ENCODE measurements around the gene RBM26.

RBM26 gene

DNA sequence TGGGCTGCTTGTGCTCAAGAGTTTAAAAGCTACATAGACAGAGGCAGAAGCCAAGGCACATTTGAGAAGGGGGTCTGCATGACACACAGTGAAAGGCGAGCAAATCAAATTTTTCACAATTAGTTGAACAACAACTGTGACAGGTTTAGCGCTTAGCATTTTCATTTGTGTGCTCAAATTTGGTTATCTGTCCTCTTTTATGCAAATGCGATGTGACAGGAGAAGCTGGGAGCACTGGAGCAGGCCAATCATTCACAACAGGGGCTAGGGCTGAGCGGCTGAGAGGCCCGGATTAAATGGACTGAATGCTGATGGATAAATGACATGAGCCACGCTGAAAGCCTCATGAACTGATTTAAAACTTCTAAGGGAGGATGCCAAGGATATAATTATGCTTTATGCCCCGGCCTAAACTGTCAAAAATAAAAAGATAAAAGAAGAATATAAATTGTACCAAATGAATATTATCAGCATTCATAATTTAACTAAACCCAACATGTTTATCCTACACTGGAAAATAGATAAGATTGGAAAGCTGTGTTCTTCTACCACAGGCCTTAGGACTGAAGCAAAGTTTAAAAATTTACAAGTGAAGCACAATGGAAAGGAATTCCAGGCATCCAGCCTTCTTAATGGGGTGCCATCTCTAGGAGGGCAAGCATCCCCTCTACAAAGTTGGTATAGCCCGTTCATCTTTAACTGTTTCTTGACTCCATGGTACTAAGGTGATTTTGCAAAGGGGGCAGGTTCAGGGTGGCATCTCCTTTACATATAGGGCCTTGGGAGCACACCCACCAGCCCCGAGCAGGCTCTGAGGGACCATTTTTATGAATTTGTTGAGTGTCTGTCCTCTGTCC, 117.9 kb downstream of the RBM26 start:
- Histone ChIP-seq H3K4me3 (ENCODE audit: severe bottlenecking) (no peak overlapping the region), H3K27me3 (ENCODE audit: insufficient read depth, poor library complexity, severe bottlenecking) (no peaks in the 10 kb centered on the region), H3K27ac (ENCODE audit: poor library complexity, severe bottlenecking) (no peak overlapping the region), H3K9me3 (ENCODE audit: severe bottlenecking) (no peaks in the 10 kb centered on the region), H3K4me1 (ENCODE audit: insufficient read depth, poor library complexity, severe bottlenecking) (peaks cover 3% of the 10 kb centered on the region), H3K36me3 (ENCODE audit: low read depth) (no peaks in the 10 kb centered on the region)
- no peak for TF ChIP-seq CTCF (IDR thresholded peaks at IDR 0.05; ENCODE audit: poor library complexity, severe bottlenecking)
- no peak for ATAC-seq (ENCODE audit: low read depth)
- no peak for DNase-seq (ENCODE audit: low spot score)

DNA sequence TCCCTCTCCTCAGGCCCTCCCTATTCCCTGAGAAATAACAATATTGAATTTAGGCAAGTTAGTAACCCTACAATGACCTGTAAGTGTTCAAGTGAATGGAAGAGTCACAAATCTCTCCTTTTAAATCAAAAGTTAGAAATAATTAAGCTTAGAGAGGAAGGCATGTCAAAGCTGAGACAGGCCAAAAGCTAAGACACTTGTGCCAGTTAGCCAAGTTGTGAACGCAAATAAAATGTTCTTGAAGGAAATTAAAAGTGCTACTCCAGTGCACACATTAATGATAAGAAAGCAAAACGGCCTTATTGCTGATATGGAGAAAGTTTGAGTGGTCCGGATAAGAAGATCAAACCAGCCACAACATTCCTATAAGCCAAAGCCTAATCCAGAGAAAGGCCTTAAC, 120.9 kb downstream of the RBM26 start:
- Histone ChIP-seq H3K36me3 (ENCODE audit: low read depth) (no peaks in the 10 kb centered on the region), H3K4me3 (ENCODE audit: severe bottlenecking) (no peak overlapping the region), H3K27me3 (ENCODE audit: insufficient read depth, poor library complexity, severe bottlenecking) (no peaks in the 10 kb centered on the region), H3K9me3 (ENCODE audit: severe bottlenecking) (no peaks in the 10 kb centered on the region), H3K4me1 (ENCODE audit: insufficient read depth, poor library complexity, severe bottlenecking) (peaks cover 3% of the 10 kb centered on the region), H3K27ac (ENCODE audit: poor library complexity, severe bottlenecking) (no peak overlapping the region)
- DNase-seq (ENCODE audit: low spot score) (no peak), ATAC-seq (ENCODE audit: low read depth) (no peak)
- no peak for TF ChIP-seq CTCF (IDR thresholded peaks at IDR 0.05; ENCODE audit: poor library complexity, severe bottlenecking)

DNA sequence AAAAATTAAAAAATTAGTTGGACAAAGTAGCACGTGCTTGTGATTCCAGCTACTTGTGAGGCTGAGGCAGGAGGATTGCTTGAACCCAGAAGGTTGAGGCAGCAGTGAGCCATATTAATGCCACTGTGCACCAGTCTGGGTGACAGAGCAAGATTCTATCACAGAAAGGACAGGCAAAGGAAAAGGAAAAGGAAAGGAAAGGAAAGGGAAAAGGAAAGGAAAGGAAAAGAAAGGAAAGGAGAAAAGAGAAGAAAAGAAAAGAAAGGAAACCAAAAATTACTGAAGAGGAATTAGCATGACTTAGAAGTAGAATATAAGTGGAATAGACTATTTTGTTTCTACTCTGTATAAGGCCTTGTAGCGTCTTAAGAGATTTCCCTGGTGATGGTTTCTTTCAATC, 122.3 kb downstream of the RBM26 start:
- Histone ChIP-seq H3K4me3 (ENCODE audit: severe bottlenecking) (no peak overlapping the region), H3K36me3 (ENCODE audit: low read depth) (no peaks in the 10 kb centered on the region), H3K27ac (ENCODE audit: poor library complexity, severe bottlenecking) (no peak overlapping the region), H3K4me1 (ENCODE audit: insufficient read depth, poor library complexity, severe bottlenecking) (peaks cover 3% of the 10 kb centered on the region), H3K27me3 (ENCODE audit: insufficient read depth, poor library complexity, severe bottlenecking) (no peaks in the 10 kb centered on the region), H3K9me3 (ENCODE audit: severe bottlenecking) (no peaks in the 10 kb centered on the region)
- DNase-seq (ENCODE audit: low spot score) (no peak), ATAC-seq (ENCODE audit: low read depth) (no peak)
- TF ChIP-seq CTCF (IDR thresholded peaks at IDR 0.05; ENCODE audit: poor library complexity, severe bottlenecking) = no peak

DNA sequence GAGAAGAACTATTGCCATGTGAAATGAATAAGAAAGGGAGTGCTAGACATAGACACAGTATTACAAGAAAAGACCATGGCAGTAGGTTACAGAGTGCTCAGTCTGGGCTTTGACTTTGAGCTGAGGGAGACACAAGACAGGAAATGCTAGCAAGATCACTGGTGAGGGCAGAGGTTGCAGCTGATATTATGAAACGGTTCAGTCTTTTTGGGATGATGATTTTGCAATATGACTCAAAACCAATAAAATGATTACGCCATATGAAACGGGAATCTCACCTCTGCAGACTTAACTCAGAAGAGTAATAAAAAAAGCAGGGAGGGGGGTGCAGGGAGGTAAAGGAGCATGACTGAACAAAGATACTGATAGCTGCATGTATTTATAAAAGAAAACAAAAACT, 123.1 kb downstream of the RBM26 start:
- no peak for DNase-seq (ENCODE audit: low spot score)
- H3K27me3 ChIP-seq (ENCODE audit: insufficient read depth, poor library complexity, severe bottlenecking) = no peaks in the 10 kb centered on the region

More for the DNA sequence above, 123.1 kb downstream of the RBM26 start:
- no peak overlapping the region for H3K27ac ChIP-seq (ENCODE audit: poor library complexity, severe bottlenecking)
- no peak overlapping the region for H3K4me3 ChIP-seq (ENCODE audit: severe bottlenecking)
- H3K36me3 ChIP-seq (ENCODE audit: low read depth) = no peaks in the 10 kb centered on the region
- ATAC-seq (ENCODE audit: low read depth) = peak; percentile 89
- H3K9me3 ChIP-seq (ENCODE audit: severe bottlenecking) = no peaks in the 10 kb centered on the region
- no peak for TF ChIP-seq CTCF (IDR thresholded peaks at IDR 0.05; ENCODE audit: poor library complexity, severe bottlenecking)
- H3K4me1 ChIP-seq (ENCODE audit: insufficient read depth, poor library complexity, severe bottlenecking) = peaks cover 3% of the 10 kb centered on the region

Data from RWPE2 (cell line).